Caco-2 (cell line): ENCODE measurements around the gene RHBDF2. TPM values are rescaled to one million over a fixed set of nuclear protein-coding genes. Genes with fewer than 3 reads are reported as not detected.

Experiments used
- BruUV-seq: library from RNA; stranded (reverse); fragments of 400-500 nt; replicated peaks from 2 replicates; lab custom pipeline; 2021; lab: Mats Ljungman, UMichigan
- CTCF ChIA-PET: fragments of 300-600 bp; sonication (Branson Sonifier 250); formaldehyde crosslinking; loops from one replicate; lab custom pipeline; 2022; ENCODE audit warnings: antibody characterized with exemption; lab: Charles Lee
- POLR2A ChIA-PET: fragments of 300-600 bp; sonication (Branson Sonifier 250); formaldehyde crosslinking; loops from one replicate; lab custom pipeline; 2022; ENCODE audit warnings: antibody characterized with exemption; lab: Charles Lee
- DNase-seq, 2 experiments: peaks; one replicate each; pipeline versions ENCODE4 v3.0.0 to v3.0.0-alpha.2; 2020 to 2022
- H3K27me3 ChIP-seq: replicated peaks from 2 replicates; pipeline ENCODE4 v1.6.0; 2011; ENCODE audit warnings: low read length; ENCODE audit not compliant: control insufficient read depth, insufficient read depth
- H3K36me3 ChIP-seq: 2 replicates; pipeline ENCODE4 v1.5.1; 2011; ENCODE audit warnings: low read length; ENCODE audit not compliant: control insufficient read depth, insufficient read depth
- H3K4me1 ChIP-seq: fragments of 250-450 bp; sonication (Bioruptor Pico); 2 replicates; pipeline ENCODE4 v1.5.1; 2020; ENCODE audit warnings: mild to moderate bottlenecking
- H3K4me3 ChIP-seq: 2 replicates; pipeline ENCODE4 v1.5.1; 2011; ENCODE audit warnings: low read depth, mild to moderate bottlenecking, control low read depth, low read length
- H3K9me3 ChIP-seq: fragments of 250-450 bp; sonication (Bioruptor Pico); 2 replicates; pipeline ENCODE4 v1.5.1; 2020; ENCODE audit warnings: mild to moderate bottlenecking, moderate library complexity
- H3K27ac Mint-ChIP-seq: one replicate; pipeline ENCODE4 v1.8.0; 2022; ENCODE audit warnings: mixed read lengths; ENCODE audit not compliant: unreplicated experiment
- H3K27me3 Mint-ChIP-seq: one replicate; pipeline ENCODE4 v1.8.0; 2022; ENCODE audit warnings: mixed read lengths; ENCODE audit not compliant: insufficient read depth, unreplicated experiment
- H3K36me3 Mint-ChIP-seq: one replicate; pipeline ENCODE4 v1.8.0; 2022; ENCODE audit warnings: mild to moderate bottlenecking, mixed read lengths; ENCODE audit not compliant: insufficient read depth, unreplicated experiment
- H3K4me1 Mint-ChIP-seq: one replicate; pipeline ENCODE4 v1.8.0; 2022; ENCODE audit warnings: low read depth, mixed read lengths; ENCODE audit not compliant: unreplicated experiment
- H3K4me3 Mint-ChIP-seq: one replicate; pipeline ENCODE4 v1.8.0; 2022; ENCODE audit warnings: mild to moderate bottlenecking, moderate library complexity, mixed read lengths; ENCODE audit not compliant: unreplicated experiment
- H3K9me3 Mint-ChIP-seq: one replicate; pipeline ENCODE4 v1.8.0; 2022; ENCODE audit warnings: mixed read lengths; ENCODE audit not compliant: unreplicated experiment
- CTCF ChIP-seq, 2 experiments: fragments of 200-600 bp in 1 of 2; IDR thresholded peaks; 1 replicate in 1 of 2; 2 replicates in 1 of 2; pipeline versions ENCODE4 v1.5.1 to v1.8.0; 2011 to 2022; ENCODE audit warnings: antibody characterized with exemption in 1 of 2, control low read depth in 1 of 2, inconsistent platforms in 1 of 2, low read depth in 1 of 2, low read length in 1 of 2, mild to moderate bottlenecking in 1 of 2, moderate library complexity in 1 of 2; ENCODE audit not compliant: insufficient read depth in 1 of 2, severe bottlenecking in 1 of 2, unreplicated experiment in 1 of 2
- intact Hi-C: fragments of 100-400 bp; cut with micrococcal nuclease; formaldehyde crosslinking; loops from one replicate; pipeline ENCODE4 v1.10.0; 2022; ENCODE audit not compliant: unreplicated experiment
- total RNA-seq: library from RNA; stranded (reverse); gene quantifications from 2 replicates; pipeline ENCODE4 v1.2.3, GENCODE V29; 2022

RHBDF2 gene
- total RNA-seq, 1 experiment from 2014 or later, result 33.8 TPM

- Histone ChIP-seq H3K9me3 (no peaks in the 10 kb centered on the region), H3K27me3 (no peaks in the 10 kb centered on the region), H3K4me1 (0 out of 2 replicates have a peak, but pooled peaks cover 5% of the 10 kb centered on the region), H3K36me3 (no peaks in the 10 kb centered on the region), H3K4me3 (no peak overlapping the region)
- DNase-seq, result no peak
- CTCF ChIA-PET, result interaction anchor here (2.9 kb wide), 1 partner anchor 38 kb away, joined by 11 read pairs; no protein-coding TSS in a partner anchor
- Mint-ChIP-seq H3K9me3 (no peaks in the 10 kb centered on the region), H3K27ac (no peak overlapping the region), H3K36me3 (peaks cover 16% of the 10 kb centered on the region), H3K27me3 (no peaks in the 10 kb centered on the region), H3K4me1 (no peaks in the 10 kb centered on the region), H3K4me3 (no peak overlapping the region)
- no TSS peak for BruUV-seq
- TF ChIP-seq CTCF (IDR thresholded peaks at IDR 0.05; ENCODE audit: insufficient read depth in 1 of 2, low read depth in 1 of 2, low read length in 1 of 2, severe bottlenecking in 1 of 2, unreplicated experiment in 1 of 2), result no peak
- intact Hi-C loops, result no loop called here
- POLR2A ChIA-PET, result interaction anchor here (0.6 kb wide), 1 partner anchor 18 kb away, joined by 8 read pairs; no protein-coding TSS in a partner anchor
Measured at GRCh38 chr17:76469076-76469990, 31.9 kb downstream of the RHBDF2 start.

- Mint-ChIP-seq H3K27ac (no peak overlapping the region), H3K4me1 (no peaks in the 10 kb centered on the region), H3K9me3 (no peaks in the 10 kb centered on the region), H3K4me3 (no peak overlapping the region), H3K36me3 (peaks cover 16% of the 10 kb centered on the region), H3K27me3 (no peaks in the 10 kb centered on the region)
- TF ChIP-seq CTCF (IDR thresholded peaks at IDR 0.05; ENCODE audit: insufficient read depth in 1 of 2, low read depth in 1 of 2, low read length in 1 of 2, severe bottlenecking in 1 of 2, unreplicated experiment in 1 of 2), result no peak
- H3K36me3 ChIP-seq, result no peaks in the 10 kb centered on the region
- 0 out of 2 replicates have a peak, but pooled peaks cover 5% of the 10 kb centered on the region for H3K4me1 ChIP-seq
- DNase-seq, result no peak
- no peak overlapping the region for H3K4me3 ChIP-seq
- no TSS peak for BruUV-seq
- CTCF ChIA-PET, result interaction anchor here (2.9 kb wide), 1 partner anchor 39 kb away, joined by 11 read pairs; no protein-coding TSS in a partner anchor
- no peaks in the 10 kb centered on the region for H3K27me3 ChIP-seq
- no peaks in the 10 kb centered on the region for H3K9me3 ChIP-seq
- POLR2A ChIA-PET, result no interaction called here
- intact Hi-C loops, result no loop called here
Measured at GRCh38 chr17:76468634-76469010, 32.6 kb downstream of the RHBDF2 start.

- Mint-ChIP-seq H3K9me3 (no peaks in the 10 kb centered on the region), H3K36me3 (peaks cover 16% of the 10 kb centered on the region), H3K27me3 (no peaks in the 10 kb centered on the region), H3K4me3 (no peak overlapping the region), H3K27ac (peak overlapping the region; percentile 35), H3K4me1 (no peaks in the 10 kb centered on the region)
- Histone ChIP-seq H3K4me1 (0 out of 2 replicates have a peak, but pooled peaks cover 5% of the 10 kb centered on the region), H3K36me3 (no peaks in the 10 kb centered on the region), H3K4me3 (no peak overlapping the region), H3K27me3 (no peaks in the 10 kb centered on the region), H3K9me3 (no peaks in the 10 kb centered on the region)
- CTCF ChIA-PET, result interaction anchor here (0.6 to 2.9 kb wide), 6 partner anchors 11 to 471 kb away, joined by 3 to 11 read pairs (median 3); partner anchors contain the start of gene RHBDF2
- no TSS peak for BruUV-seq
- TF ChIP-seq CTCF (IDR thresholded peaks at IDR 0.05; ENCODE audit: insufficient read depth in 1 of 2, low read depth in 1 of 2, low read length in 1 of 2, severe bottlenecking in 1 of 2, unreplicated experiment in 1 of 2), result no peak
- no peak for DNase-seq
- POLR2A ChIA-PET, result no interaction called here
- intact Hi-C loops, result no loop called here
Measured at GRCh38 chr17:76467809-76468633, 33.2 kb downstream of the RHBDF2 start.
